Dendritic cell treated with granulocyte-macrophage colony-stimulating factor and Interleukin-4, amounts not matched to agents 40 ng/mL and 50 ng/mL, for 4 days (primary cell): ENCODE measurements around the gene CNOT6L.
"Not testable (repeated sequence)": the region's sequence is repeated elsewhere in the genome, so short reads cannot be mapped to it uniquely, and the experiment has no call there.

Experiments used
- H3K27ac Mint-ChIP-seq: one replicate; pipeline ENCODE4 v1.8.0; 2022; ENCODE audit warnings: mild to moderate bottlenecking, mixed read lengths
- H3K27me3 Mint-ChIP-seq: one replicate; pipeline ENCODE4 v1.8.0; 2022; ENCODE audit warnings: mild to moderate bottlenecking, mixed read lengths
- H3K36me3 Mint-ChIP-seq: one replicate; pipeline ENCODE4 v1.8.0; 2022; ENCODE audit warnings: low read depth, mixed read lengths
- H3K4me1 Mint-ChIP-seq: one replicate; pipeline ENCODE4 v1.8.0; 2022; ENCODE audit warnings: low read depth, mixed read lengths
- H3K4me3 Mint-ChIP-seq: one replicate; pipeline ENCODE4 v1.8.0; 2022; ENCODE audit warnings: mild to moderate bottlenecking, moderate library complexity, mixed read lengths
- H3K9me3 Mint-ChIP-seq: one replicate; pipeline ENCODE4 v1.8.0; 2022; ENCODE audit warnings: mixed read lengths
- intact Hi-C: fragments of 100-400 bp; cut with micrococcal nuclease; formaldehyde crosslinking; loops from one replicate; pipeline ENCODE4 v1.15.0; 2022

CNOT6L gene

DNA sequence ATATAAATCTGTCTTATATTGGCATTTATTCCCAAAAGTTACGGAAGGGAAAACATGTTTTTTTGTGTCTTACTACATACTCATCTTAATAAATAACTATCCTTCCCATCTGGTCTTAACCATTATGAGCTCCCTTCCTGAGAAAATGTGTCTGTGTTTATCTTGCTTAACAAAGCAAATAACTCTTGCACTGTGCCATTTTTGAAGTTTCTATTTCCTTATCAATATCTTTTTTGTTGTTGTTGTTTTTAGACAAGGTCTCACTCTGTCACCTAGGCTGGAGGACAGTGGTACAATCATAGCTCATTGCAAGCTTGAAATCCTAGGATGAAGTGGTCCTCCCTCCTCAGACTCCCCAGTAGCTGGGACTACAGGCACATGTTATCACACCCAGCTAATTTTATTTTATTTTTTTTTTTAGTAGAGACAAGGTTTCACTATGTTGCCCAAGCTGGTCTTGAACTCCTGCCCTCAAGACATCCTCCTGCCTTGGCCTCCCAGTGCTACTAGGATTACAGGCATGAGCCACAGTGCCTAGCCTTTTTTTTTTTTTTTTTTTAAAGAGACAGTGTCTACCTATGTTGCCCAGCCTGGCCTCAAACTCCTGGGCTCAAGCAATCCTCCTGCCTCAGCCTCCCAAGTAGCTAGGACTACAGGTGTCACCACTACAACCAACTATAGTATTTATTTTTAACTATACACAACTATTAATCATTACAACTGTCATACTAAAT is 36.9 kb downstream of the CNOT6L start:
- Mint-ChIP-seq H3K4me1 (peaks cover 28% of the 10 kb centered on the region), H3K27ac (no peak overlapping the region), H3K36me3 (peaks cover 14% of the 10 kb centered on the region), H3K4me3 (no peak overlapping the region), H3K27me3 (no peaks in the 10 kb centered on the region), H3K9me3 (no peaks in the 10 kb centered on the region)
- intact Hi-C loops, result no loop called here

DNA sequence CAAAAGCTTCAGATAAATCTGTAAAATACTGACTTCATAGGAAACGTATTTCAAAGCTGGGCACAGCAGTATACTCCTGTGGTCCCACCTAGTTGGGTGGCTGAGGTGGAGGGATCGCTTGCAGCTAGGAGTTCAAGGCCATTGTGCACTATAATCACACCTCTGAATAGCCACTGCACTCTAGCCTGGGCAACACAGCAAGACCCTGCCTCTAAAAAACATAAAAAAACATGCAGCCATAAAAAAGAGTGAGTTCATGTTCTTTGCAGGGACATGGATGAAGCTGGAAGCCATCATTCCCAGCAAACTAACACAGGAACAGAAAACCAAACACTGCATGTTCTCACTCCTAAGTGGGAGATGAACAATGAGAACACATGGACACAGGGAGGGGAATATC is 38.4 kb downstream of the CNOT6L start:
- intact Hi-C loops, H3K9me3 Mint-ChIP-seq, H3K27me3 Mint-ChIP-seq, H3K27ac Mint-ChIP-seq, H3K36me3 Mint-ChIP-seq, H3K4me3 Mint-ChIP-seq: not testable (repeated sequence)
- H3K4me1 Mint-ChIP-seq, result peaks cover 23% of the 10 kb centered on the region

DNA sequence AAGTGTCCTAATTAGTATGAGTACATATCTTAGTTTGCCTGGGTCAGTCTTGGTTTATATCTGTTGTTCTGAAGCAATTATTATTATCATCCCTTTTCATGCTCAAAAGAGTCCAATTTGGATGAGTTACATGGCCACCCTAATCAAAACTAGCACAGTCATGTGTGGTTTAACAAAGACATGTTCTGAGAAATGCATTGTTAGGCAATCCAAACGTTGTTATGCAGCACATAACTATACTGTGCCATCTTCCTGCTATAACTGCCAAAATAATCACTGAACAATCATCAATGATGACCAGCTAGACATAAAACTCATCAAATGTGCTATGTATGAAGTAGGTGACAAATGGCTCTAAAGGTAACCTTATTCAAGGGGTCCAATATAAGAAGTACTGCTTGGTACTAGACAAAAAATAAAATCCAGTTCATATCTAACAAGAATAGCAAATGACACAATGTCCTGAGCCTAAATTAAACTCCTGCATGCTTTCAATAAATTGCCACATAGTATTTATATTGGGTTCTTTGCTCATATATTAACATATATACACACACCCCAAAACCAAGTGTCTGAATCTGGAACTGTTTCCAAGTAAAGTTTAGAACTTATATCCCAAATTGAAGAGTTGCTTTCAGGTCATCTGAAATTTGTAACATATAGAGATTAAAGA is 41.9 kb downstream of the CNOT6L start:
- intact Hi-C loops, result no loop called here
- Mint-ChIP-seq H3K9me3 (no peaks in the 10 kb centered on the region), H3K4me1 (peaks cover 11% of the 10 kb centered on the region), H3K4me3 (no peak overlapping the region), H3K27me3 (no peaks in the 10 kb centered on the region), H3K36me3 (peaks cover 30% of the 10 kb centered on the region), H3K27ac (no peak overlapping the region)

DNA sequence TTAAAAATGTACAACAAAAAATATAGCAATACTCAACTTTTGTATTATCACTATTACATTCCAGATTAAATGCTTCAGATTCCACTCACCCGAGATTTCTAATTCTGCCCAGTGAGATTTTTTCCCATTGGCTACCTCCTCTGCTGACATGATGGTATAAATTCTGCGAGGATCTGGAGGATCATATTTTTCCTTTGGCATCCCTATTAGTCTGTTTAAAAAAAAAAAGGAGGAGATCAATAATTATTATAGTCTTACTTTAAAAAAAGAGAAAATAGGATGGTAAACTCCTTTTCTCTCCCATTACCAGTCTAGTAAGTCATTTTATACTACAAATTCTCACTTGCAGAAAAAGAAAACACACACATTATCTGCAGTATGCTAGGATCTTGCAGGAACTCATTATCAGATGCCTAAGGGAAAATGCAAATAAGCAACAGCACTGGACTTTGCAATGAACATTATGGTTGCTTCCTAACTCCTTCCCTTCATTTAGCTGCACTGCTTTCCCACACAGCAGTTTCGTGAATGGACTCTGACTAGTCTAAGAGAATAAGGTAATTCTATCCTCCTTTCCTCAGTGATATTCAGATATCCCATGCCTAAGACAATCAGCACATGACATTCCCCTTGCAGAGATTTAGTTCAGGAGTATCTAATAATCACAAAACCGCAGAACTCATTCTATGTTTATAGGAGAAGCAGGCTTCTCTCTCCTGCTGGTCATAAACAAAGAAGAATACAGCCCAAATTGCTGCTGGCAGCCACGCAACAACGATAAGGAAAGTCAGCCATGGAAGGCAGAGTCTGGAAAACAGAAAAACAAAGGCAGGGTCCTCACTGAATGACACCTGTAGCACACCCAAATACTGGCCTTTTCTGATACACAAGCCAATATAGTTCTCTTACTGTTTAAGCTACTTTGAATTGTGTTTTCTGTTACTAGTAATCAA is 42.7 kb downstream of the CNOT6L start:
- Mint-ChIP-seq H3K4me1 (peaks cover 4% of the 10 kb centered on the region), H3K9me3 (no peaks in the 10 kb centered on the region), H3K27me3 (no peaks in the 10 kb centered on the region), H3K4me3 (no peak overlapping the region), H3K36me3 (peaks cover 36% of the 10 kb centered on the region), H3K27ac (no peak overlapping the region)
- intact Hi-C loops, result no loop called here

DNA sequence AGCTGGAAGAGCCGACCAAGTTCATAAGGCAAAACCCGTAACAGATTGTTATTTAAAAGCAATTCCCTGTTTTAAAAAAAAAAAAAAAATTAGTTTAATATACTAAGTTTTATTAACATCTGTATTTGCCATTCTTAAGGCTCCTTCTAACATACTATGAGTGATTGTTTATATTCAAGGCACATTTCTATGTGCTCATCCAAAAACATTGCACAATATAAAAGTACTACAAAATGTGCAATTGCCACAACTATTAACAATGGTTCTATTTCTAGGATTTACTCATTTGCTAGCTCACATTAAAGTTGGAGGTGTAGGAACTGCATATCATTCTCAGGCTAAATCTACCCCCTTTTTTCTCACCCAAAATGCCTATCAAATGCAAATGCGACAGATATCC is 46.1 kb downstream of the CNOT6L start:
- intact Hi-C loops, result no loop called here
- Mint-ChIP-seq H3K4me3 (no peak overlapping the region), H3K27me3 (no peaks in the 10 kb centered on the region), H3K9me3 (no peaks in the 10 kb centered on the region), H3K27ac (no peak overlapping the region), H3K36me3 (peaks cover 59% of the 10 kb centered on the region), H3K4me1 (no peaks in the 10 kb centered on the region)

DNA sequence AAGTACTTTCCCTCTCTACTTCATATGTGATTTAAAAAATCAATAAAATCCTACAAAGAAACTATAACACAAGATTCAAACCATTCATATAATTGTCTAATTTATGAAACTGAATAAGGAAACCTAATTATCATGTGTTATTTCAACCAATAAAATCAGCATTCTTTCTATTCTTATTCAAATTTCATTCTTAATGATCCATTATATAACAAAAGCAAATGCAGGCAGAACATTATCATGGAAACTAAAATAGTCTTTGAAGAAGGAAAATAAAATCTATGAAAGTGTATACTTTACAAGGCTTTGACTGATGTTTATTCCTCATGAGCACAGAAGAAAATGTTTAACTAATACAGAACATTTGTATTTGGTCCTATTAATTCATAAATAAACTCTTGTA is 47.6 kb downstream of the CNOT6L start:
- Mint-ChIP-seq H3K4me1 (no peaks in the 10 kb centered on the region), H3K27ac (no peak overlapping the region), H3K36me3 (peaks cover 68% of the 10 kb centered on the region)

DNA sequence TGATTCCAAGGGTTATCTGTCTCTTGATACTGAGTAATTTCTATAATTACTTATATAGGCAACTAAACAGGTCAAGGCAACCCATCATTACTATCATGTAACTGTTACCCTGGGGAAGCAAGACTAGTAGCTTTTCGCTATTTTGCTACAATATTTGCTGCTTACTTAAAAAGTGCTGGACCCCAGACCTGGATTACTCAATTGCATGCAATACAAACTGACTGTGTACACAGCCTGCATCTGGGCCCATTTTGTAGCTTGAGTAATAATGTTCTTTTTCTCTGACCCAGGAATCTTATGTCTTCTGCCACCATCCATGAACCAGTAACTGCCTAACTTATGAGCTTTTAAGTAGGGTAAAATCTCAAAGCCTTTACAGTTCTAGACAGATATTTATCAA is 53.4 kb downstream of the CNOT6L start:
- Mint-ChIP-seq H3K27ac (no peak overlapping the region), H3K4me3 (no peak overlapping the region), H3K4me1 (no peaks in the 10 kb centered on the region), H3K27me3 (no peaks in the 10 kb centered on the region), H3K36me3 (peaks cover 65% of the 10 kb centered on the region), H3K9me3 (peaks cover 22% of the 10 kb centered on the region)
- intact Hi-C loops, result no loop called here

More for the DNA sequence above, 47.6 kb downstream of the CNOT6L start:
- intact Hi-C loops, result no loop called here
- Mint-ChIP-seq H3K27me3 (no peaks in the 10 kb centered on the region), H3K4me3 (no peak overlapping the region), H3K9me3 (no peaks in the 10 kb centered on the region)

DNA sequence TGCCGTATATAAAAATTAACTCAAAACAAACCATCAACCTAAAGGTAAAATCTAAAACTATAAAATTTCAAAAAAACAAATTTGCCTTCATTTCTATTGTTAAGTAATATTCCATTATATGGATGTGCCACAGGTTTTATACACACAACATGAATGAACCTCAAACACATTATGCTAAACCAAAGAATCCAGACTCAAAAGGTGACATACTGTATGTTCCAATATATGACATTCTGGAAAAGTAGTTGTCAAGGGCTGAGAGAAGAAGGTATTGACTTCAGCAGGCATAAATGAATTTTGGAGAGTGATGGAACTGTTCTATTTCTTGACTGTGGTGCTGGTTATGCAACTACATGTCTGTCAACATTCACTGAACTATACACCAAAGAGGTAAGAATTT is 56.6 kb downstream of the CNOT6L start:
- Mint-ChIP-seq H3K36me3 (peaks cover 76% of the 10 kb centered on the region), H3K27ac (no peak overlapping the region), H3K4me3 (no peak overlapping the region), H3K4me1 (no peaks in the 10 kb centered on the region), H3K9me3 (peaks cover 23% of the 10 kb centered on the region), H3K27me3 (no peaks in the 10 kb centered on the region)
- intact Hi-C loops, result no loop called here

DNA sequence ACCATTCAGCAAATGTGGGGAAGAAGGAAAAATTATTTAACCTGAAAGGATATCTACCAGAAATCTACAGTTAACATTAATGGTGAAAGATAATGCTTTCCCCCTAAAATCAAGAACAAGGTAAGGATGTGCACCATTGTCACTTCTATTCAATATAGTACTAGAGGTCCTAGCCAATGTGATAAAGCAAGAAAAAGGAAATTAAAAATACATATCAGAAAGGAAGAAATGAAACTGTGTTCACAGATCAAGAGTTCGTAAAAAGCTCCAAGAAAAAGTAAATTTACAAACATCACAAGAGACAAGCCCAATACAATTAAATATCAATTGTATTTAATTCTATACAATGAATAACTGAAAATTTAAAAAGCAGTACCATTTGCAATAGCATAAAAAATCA is 57.6 kb downstream of the CNOT6L start:
- peaks cover 23% of the 10 kb centered on the region for H3K9me3 Mint-ChIP-seq
- H3K27me3 Mint-ChIP-seq, result no peaks in the 10 kb centered on the region
- peaks cover 70% of the 10 kb centered on the region for H3K36me3 Mint-ChIP-seq
- no peak overlapping the region for H3K4me3 Mint-ChIP-seq
- H3K27ac Mint-ChIP-seq, result no peak overlapping the region
- H3K4me1 Mint-ChIP-seq, result no peaks in the 10 kb centered on the region
- intact Hi-C loops, result no loop called here

DNA sequence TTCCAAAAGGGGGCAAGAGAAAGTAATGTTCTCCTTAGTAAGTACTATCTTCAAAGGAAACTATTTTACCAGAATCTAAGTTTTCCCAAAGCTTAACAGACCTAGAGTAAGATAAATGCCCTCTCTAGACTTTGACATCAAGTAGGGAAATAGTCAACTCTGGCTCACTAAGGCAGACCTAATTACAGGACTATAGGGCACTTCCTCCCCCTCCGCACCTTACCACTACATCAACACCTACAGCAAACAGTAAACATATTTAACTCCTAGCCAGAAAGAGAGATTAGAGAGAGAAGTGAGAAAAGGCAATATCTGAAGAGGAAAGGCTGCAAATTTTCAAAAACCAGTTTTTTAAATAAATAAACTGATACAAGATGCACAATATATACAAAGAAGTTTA is 60.4 kb downstream of the CNOT6L start:
- Mint-ChIP-seq H3K4me3 (no peak overlapping the region), H3K36me3 (peaks cover 71% of the 10 kb centered on the region), H3K27me3 (no peaks in the 10 kb centered on the region), H3K9me3 (peaks cover 23% of the 10 kb centered on the region), H3K4me1 (no peaks in the 10 kb centered on the region), H3K27ac (no peak overlapping the region)
- intact Hi-C loops, result no loop called here

DNA sequence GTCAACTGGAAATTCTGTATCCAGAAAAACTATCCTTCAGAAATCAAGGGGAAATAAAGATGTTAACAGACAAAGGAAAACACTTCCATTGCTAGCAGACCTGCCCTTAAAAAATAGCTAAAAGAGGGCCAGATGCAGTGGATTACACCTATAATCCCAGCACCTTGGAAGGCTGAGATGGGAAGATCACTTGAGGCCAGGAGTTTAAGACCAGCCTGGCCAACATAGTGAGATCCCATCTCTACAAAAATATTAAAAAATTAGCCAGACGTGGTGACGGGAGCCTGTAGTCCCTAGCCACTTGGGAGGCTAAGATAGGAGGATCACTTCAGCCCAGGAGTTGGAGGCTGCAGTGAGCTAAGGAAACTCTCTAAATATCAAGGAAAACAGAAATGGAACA is 67.4 kb downstream of the CNOT6L start:
- H3K27me3 Mint-ChIP-seq, result no peaks in the 10 kb centered on the region
- no peak overlapping the region for H3K4me3 Mint-ChIP-seq
- intact Hi-C loops, result no loop called here
- peaks cover 44% of the 10 kb centered on the region for H3K36me3 Mint-ChIP-seq
- H3K27ac Mint-ChIP-seq, result no peak overlapping the region
- peaks cover 15% of the 10 kb centered on the region for H3K9me3 Mint-ChIP-seq
- no peaks in the 10 kb centered on the region for H3K4me1 Mint-ChIP-seq

DNA sequence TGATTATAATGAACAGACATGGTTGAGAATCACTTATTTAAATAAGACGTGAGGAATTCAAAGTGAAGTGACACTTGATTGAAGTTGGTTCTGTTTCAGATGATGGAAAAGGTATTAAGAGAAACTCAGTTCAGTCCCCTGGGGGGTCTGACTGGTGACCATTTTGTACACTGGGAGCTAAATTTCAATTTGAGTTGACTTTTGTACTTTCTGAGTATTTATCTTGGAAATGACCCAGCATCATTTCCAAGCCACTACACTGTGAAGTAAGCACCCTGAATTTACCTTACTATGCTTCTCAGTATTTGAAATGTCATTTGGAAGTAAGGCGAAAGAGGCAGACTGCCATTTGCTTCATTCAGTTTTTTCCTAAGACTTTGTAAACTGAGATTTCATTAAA is 73.4 kb downstream of the CNOT6L start:
- Mint-ChIP-seq H3K27ac (no peak overlapping the region), H3K4me1 (no peaks in the 10 kb centered on the region), H3K36me3 (peaks cover 38% of the 10 kb centered on the region), H3K9me3 (no peaks in the 10 kb centered on the region), H3K4me3 (no peak overlapping the region), H3K27me3 (no peaks in the 10 kb centered on the region)
- intact Hi-C loops, result no loop called here

DNA sequence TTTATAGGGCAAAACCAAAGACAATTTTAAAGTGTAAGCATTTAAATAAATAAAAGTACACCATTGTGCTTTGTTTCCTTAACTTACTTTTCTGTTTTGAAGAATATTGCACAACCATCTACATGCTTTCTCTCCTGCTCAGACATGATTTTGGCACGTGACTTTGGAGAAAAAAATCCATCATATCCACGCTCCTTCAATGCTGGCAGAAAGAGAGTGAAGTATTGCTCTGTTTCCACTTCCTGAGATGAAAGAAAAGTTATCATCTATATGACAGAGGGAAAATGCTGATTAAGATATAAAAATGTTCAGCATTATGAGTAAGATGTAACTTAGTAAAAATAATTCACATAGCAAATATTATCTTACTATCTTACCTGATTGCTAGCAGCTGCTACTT is 77.1 kb downstream of the CNOT6L start:
- H3K4me3 Mint-ChIP-seq, result no peak overlapping the region
- no peak overlapping the region for H3K27ac Mint-ChIP-seq
- no peaks in the 10 kb centered on the region for H3K9me3 Mint-ChIP-seq
- no peaks in the 10 kb centered on the region for H3K4me1 Mint-ChIP-seq
- peaks cover 41% of the 10 kb centered on the region for H3K36me3 Mint-ChIP-seq
- intact Hi-C loops, result no loop called here
- H3K27me3 Mint-ChIP-seq, result no peaks in the 10 kb centered on the region

DNA sequence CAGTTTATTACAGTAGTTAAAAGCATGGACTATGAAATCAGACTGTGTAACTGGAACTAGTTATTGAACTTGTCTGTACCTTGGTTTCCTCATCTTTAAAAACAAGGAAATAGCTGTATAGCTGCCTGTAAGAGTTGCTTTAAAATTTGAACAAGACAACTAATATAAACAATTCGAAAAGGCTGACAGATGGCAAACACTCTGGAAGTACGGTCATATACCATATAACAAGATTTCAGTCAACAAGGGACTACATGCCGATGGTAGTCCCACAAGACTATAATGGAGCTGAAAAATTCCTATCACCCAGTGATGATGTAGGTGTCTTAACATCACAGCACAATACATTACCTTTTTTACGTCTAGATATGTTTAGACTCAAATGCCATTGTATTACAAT is 78.7 kb downstream of the CNOT6L start:
- peaks cover 34% of the 10 kb centered on the region for H3K36me3 Mint-ChIP-seq
- no peaks in the 10 kb centered on the region for H3K9me3 Mint-ChIP-seq
- no peaks in the 10 kb centered on the region for H3K27me3 Mint-ChIP-seq
- intact Hi-C loops, result no loop called here
- H3K4me3 Mint-ChIP-seq, result no peak overlapping the region
- H3K27ac Mint-ChIP-seq, result no peak overlapping the region
- H3K4me1 Mint-ChIP-seq, result peaks cover 7% of the 10 kb centered on the region
